Measurements from ENCODE around the gene KNG1.

The KNG1 gene

GRCh38 chr3:186713499-186713898, 3.7 kb upstream of the KNG1 start:
- DNase-seq, result no peak

GRCh38 chr3:186719945-186720739, 3.0 kb downstream of the KNG1 start:
- DNase-seq, result no peak

- DNase-seq, result no peak
Measured at GRCh38 chr3:186722457-186722856, 5.3 kb downstream of the KNG1 start.

- no peak for DNase-seq
Measured at GRCh38 chr3:186724911-186725310, 7.8 kb downstream of the KNG1 start.

GRCh38 chr3:186732169-186732766, 15.1 kb downstream of the KNG1 start:
- DNase-seq, result no peak

- no peak for DNase-seq
Measured at GRCh38 chr3:186742618-186743380, 25.6 kb downstream of the KNG1 start.

- DNase-seq, result no peak
Measured at GRCh38 chr3:186743666-186744065, 26.5 kb downstream of the KNG1 start.

- no peak for DNase-seq
Measured at GRCh38 chr3:186746008-186746407, 28.8 kb downstream of the KNG1 start.

GRCh38 chr3:186750316-186750715, 33.2 kb downstream of the KNG1 start:
- DNase-seq, result no peak

GRCh38 chr3:186751480-186751879, 34.3 kb downstream of the KNG1 start:
- DNase-seq, result no peak

- DNase-seq, result no peak
Measured at GRCh38 chr3:186754006-186754405, 36.8 kb downstream of the KNG1 start.

GRCh38 chr3:186754871-186755270, 37.7 kb downstream of the KNG1 start:
- no peak for DNase-seq

- no peak for DNase-seq
Measured at GRCh38 chr3:186757214-186757613, 40.1 kb downstream of the KNG1 start.

GRCh38 chr3:186757686-186758220, 40.6 kb downstream of the KNG1 start:
- no peak for DNase-seq

GRCh38 chr3:186759231-186759930, 42.2 kb downstream of the KNG1 start:
- DNase-seq, result no peak

GRCh38 chr3:186760141-186760833, 43.1 kb downstream of the KNG1 start:
- DNase-seq, result no peak

GRCh38 chr3:186760897-186761447, 43.8 kb downstream of the KNG1 start:
- no peak for DNase-seq

- DNase-seq, result no peak
Measured at GRCh38 chr3:186772281-186772694, 55.1 kb downstream of the KNG1 start.

- no peak for DNase-seq
Measured at GRCh38 chr3:186772701-186773417, 55.7 kb downstream of the KNG1 start.

- no peak for DNase-seq
Measured at GRCh38 chr3:186775999-186776398, 58.8 kb downstream of the KNG1 start.

GRCh38 chr3:186779204-186779603, 62.0 kb downstream of the KNG1 start:
- DNase-seq, result no peak
